ENCODE data around the gene ZNF185.

GRCh38 chrX:152897222-152898131 lies at the start of gene ZNF185:
- no peak for TF ChIP-seq EZH2 (IDR thresholded peaks at IDR 0.05; ENCODE audit: borderline replicate concordance, control insufficient read depth, low read depth, low read length)
- TF ChIP-seq CTCF (IDR thresholded peaks at IDR 0.05 in 2 of 3, conservative IDR thresholded peaks at IDR 0.05 in 1 of 3; ENCODE audit: control insufficient read depth in 2 of 3, extremely low read depth in 1 of 3, insufficient read depth in 1 of 3, low read depth in 3 of 3, low read length in 3 of 3), result no peak

All from GM12878 (cell line).